ENCODE data around the gene CAMK2A.

The CAMK2A gene

GRCh38 chr5:150181766-150182545 is 107.6 kb downstream of the CAMK2A start:
- intact Hi-C loops (cut with DNase I): no loop called here
- peak in 1 of 10 donors; percentile 59 for DNase-seq

GRCh38 chr5:150181027-150181426 is 108.5 kb downstream of the CAMK2A start:
- intact Hi-C loops (cut with DNase I): no loop called here
- peak in 1 of 10 donors; percentile 75 for DNase-seq

- intact Hi-C loops (cut with DNase I): no loop called here
- DNase-seq: peak; percentile 43 to 95 (median 75)
Observed at GRCh38 chr5:150180241-150181026, 109.1 kb downstream of the CAMK2A start.

DNA sequence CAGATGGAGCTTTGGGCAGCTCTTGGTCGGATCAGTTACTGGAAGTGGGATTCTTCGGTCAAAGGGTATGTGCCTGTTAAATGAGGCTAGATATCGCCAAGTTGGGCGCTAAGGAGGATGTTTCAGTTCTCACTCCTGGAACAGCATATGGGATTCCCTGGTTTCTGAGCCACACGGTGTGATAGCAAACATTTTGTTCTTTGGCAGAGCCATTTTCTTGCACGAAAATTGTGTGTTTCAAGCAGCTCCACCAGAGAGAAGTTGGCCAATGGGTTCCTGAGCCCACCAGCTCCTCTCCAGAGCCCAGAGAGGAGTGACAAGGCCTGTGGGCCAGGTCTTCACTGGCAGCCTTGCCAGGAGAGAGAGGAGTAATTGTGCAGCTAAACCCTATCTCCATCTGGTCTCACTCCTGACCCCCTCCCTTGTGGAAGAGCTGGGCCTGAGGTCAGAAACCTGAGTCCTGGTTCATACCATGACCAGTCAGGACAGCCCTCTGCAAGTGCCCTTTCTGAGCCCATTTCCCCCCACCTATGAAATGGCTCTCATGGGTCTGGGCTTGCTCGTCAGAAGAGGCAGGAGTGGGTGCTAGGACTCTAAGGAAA is 110.5 kb downstream of the CAMK2A start:
- DNase-seq: peak in 1 of 10 donors; percentile 4
- intact Hi-C loops (cut with DNase I): no loop called here

DNA sequence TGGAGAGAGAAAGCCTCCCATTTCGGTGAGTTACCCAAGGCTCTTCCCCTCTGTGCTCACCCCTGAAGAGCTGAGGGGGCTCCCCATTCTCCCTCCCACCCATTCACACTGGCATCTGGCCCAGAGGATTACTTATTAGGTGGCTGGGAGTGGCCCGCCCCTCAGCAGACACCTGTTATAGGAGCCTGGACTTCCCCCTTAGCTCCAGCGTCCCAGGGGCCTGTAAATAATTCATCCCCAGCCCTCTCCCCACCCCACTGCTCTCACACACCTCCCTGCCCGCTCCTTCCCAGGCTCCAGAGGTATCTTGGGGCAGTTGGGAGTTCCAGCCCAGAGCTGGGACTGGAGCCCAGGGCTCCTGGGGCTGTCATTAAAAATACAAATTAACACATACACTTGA is 111.3 kb downstream of the CAMK2A start:
- intact Hi-C loops (cut with DNase I): no loop called here
- DNase-seq: peak in 1 of 10 donors; percentile 53

- intact Hi-C loops (cut with DNase I): no loop called here
Observed at GRCh38 chr5:150177721-150178120, 111.9 kb downstream of the CAMK2A start.

DNA sequence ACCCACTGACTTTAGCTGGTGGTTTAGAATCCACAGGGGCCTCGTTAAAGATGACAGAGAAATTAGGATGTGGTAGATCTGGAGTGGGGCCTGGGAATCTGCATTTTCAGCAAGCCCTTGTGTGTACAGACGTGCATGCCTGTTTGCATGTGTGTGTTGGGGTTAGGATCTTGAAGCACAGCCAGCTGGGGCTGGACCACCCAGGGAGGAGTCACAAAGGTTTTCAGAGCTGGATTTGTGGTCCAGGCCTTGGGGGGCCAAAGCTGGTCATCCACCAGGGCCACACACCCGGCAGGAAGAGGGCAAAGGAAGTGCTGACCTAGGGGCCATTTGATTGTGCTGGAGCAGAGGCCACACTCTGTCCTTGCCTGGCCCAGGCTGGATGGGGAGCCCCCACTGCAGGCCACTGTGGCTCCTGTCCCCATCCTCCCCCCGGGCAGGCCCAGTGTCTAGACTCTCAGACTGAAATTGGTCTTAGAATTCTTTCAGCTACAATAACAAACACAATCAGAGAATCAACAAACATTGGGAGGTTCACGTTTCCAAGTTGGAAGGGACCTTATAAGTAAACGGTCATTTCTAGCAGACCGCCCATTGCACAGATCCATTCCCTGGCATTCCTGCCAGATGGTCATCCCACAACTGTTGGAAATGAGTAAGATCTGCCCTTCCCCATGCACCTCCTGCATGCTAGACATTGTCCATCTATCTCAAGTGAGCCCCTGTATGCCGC is 112.7 kb downstream of the CAMK2A start:
- intact Hi-C loops (cut with DNase I): no loop called here
- DNase-seq: peak in 1 of 10 donors; percentile 9

More at GRCh38 chr5:150177721-150178120, 111.9 kb downstream of the CAMK2A start:
- DNase-seq: no peak

DNA sequence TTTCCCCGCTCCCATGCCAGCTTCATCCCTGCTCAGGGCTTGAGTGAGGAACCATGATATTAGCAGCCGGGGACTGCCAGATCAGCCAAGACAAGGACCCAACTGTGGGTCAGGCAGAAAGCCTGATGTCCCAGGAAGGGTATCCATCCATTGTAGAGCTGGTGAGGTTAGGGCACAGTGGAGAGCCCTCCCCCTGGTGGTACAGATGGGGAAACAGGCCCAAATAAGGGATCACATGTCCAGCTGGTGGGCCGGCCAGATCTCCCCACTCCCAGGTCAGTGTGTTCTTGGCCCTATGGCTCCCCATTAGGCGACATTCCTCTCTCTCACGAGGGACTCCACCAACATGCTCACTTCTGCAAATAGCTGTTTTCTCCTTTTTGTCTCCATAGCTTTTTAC is 114.0 kb downstream of the CAMK2A start:
- intact Hi-C loops (cut with DNase I): no loop called here
- no peak for DNase-seq

GRCh38 chr5:150175076-150175475 is 114.5 kb downstream of the CAMK2A start:
- no peak for DNase-seq
- intact Hi-C loops (cut with DNase I): no loop called here

GRCh38 chr5:150174285-150174684 is 115.3 kb downstream of the CAMK2A start:
- intact Hi-C loops (cut with DNase I): no loop called here
- DNase-seq: no peak

DNA sequence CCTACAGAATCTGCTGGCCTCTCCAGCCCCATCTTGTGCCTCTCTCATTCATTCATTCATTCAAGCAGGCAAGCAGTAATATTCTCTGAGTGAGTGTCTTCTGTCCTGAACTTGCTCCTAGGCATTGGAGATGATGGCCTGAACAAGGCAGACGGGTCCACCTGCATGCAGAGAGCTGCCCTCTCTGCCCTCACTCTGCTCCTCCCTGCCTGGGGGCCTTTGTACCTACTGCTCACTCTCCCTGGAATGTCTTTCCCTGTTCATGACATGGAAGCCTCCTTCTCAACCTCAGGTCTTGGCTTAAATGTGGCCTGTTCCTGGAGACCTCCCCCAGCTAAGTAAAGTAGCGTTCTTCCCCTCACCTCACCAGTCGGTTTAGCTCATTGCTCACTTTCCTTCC is 116.4 kb downstream of the CAMK2A start:
- no peak for DNase-seq
- intact Hi-C loops (cut with DNase I): no loop called here

- no peak for DNase-seq
- intact Hi-C loops (cut with DNase I): no loop called here
Observed at GRCh38 chr5:150172556-150172955, 117.0 kb downstream of the CAMK2A start.

DNA sequence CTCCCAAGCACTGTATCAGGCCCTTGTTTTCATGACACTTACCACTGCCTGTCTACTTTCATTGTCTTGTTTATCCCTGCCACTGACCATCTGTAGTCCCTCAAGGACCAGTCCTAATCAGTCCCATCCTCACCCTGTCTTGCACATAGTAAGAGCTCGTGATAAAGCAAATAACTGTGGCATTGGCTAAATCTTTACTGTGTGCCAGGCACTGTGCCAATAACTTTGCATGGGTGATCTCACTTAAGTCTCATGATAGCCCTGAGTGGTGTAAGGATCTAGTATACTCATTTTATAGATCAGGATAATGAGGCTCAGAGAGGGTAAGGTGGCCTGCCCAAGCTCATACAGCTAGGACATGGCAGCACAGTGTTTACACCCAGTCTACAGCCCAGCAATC is 117.4 kb downstream of the CAMK2A start:
- intact Hi-C loops (cut with DNase I): no loop called here
- no peak for DNase-seq

Measured in posterior cingulate gyrus (tissue), 11 donors.